Measurements from ENCODE around the gene SMIM44.
A peak's percentile ranks its signal among the peaks of the same experiment; 100 is the strongest.

SMIM44 gene

GRCh38 chr19:3499738-3500428 is 16.6 kb upstream of the SMIM44 start:
- peak overlapping the region; percentile 96 for H3K4me3 ChIP-seq (ENCODE audit: control insufficient read depth, low read depth, low read length)
- no peak for DNase-seq (ENCODE audit: low read depth)
- TF ChIP-seq CTCF (conservative IDR thresholded peaks at IDR 0.05; ENCODE audit: control insufficient read depth, insufficient read depth, low read depth, low read length), result no peak

GRCh38 chr19:3497757-3498520 is 14.7 kb upstream of the SMIM44 start:
- TF ChIP-seq CTCF (conservative IDR thresholded peaks at IDR 0.05; ENCODE audit: control insufficient read depth, insufficient read depth, low read depth, low read length), result no peak
- no peak overlapping the region for H3K4me3 ChIP-seq (ENCODE audit: control insufficient read depth, low read depth, low read length)
- no peak for DNase-seq (ENCODE audit: low read depth)

GRCh38 chr19:3496392-3497273 is 13.4 kb upstream of the SMIM44 start:
- no peak for DNase-seq (ENCODE audit: low read depth)
- TF ChIP-seq CTCF (conservative IDR thresholded peaks at IDR 0.05; ENCODE audit: control insufficient read depth, insufficient read depth, low read depth, low read length), result no peak
- H3K4me3 ChIP-seq (ENCODE audit: control insufficient read depth, low read depth, low read length), result no peak overlapping the region

GRCh38 chr19:3494559-3494958 is 11.3 kb upstream of the SMIM44 start:
- no peak overlapping the region for H3K4me3 ChIP-seq (ENCODE audit: control insufficient read depth, low read depth, low read length)
- TF ChIP-seq CTCF (conservative IDR thresholded peaks at IDR 0.05; ENCODE audit: control insufficient read depth, insufficient read depth, low read depth, low read length), result no peak
- no peak for DNase-seq (ENCODE audit: low read depth)

- DNase-seq (ENCODE audit: low read depth), result no peak
- H3K4me3 ChIP-seq (ENCODE audit: control insufficient read depth, low read depth, low read length), result no peak overlapping the region
Measured at GRCh38 chr19:3494051-3494450, 10.8 kb upstream of the SMIM44 start.

More at GRCh38 chr19:3494051-3494450, 10.8 kb upstream of the SMIM44 start:
- no peak for TF ChIP-seq CTCF (conservative IDR thresholded peaks at IDR 0.05; ENCODE audit: control insufficient read depth, insufficient read depth, low read depth, low read length)
